ENCODE measurements around the gene TWIST1.

DNA sequence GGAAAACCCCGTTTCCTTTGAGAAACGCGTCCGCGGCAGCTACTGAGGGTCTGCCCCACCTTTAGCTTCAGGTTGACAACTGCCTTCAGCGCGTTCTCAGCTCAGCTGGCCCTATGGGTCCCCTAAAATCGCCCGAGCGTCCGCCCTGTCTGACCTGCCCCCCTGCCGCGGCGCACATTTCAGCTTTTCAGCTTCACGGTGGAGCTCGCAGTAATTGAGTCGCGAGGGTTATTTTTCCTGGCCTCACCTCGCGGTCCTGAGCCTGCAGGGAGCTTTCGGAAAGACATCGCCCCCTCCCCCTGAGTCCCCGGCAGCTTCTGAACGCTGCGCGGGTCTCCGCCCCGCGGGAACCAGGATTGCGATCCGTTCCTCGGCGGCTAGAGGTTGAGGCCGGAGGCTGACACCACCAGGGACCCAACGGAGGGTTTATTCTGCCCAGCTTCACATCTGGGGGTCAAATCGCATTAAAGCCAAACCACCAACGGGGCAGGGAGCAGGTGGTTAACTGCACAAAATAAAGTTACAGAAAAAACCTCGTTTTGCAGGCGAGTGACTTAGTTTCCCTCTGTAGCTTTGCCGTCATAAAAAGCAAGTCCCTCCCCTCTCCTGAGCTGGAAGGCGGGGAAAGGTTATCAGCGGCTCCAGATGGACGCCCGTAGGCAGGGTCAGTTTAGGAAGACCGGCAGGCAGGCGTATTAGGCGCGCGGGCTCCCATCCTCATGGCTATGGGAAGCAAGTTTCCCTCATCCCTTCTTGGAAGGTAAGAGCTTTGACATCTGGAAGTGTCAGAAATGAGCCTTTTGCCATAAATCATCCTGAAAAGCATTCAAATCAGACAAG is 11.0 kb downstream of the TWIST1 start:
- TF ChIP-seq, protein P1, sequence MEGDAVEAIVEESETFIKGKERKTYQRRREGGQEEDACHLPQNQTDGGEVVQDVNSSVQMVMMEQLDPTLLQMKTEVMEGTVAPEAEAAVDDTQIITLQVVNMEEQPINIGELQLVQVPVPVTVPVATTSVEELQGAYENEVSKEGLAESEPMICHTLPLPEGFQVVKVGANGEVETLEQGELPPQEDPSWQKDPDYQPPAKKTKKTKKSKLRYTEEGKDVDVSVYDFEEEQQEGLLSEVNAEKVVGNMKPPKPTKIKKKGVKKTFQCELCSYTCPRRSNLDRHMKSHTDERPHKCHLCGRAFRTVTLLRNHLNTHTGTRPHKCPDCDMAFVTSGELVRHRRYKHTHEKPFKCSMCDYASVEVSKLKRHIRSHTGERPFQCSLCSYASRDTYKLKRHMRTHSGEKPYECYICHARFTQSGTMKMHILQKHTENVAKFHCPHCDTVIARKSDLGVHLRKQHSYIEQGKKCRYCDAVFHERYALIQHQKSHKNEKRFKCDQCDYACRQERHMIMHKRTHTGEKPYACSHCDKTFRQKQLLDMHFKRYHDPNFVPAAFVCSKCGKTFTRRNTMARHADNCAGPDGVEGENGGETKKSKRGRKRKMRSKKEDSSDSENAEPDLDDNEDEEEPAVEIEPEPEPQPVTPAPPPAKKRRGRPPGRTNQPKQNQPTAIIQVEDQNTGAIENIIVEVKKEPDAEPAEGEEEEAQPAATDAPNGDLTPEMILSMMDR (conservative IDR thresholded peaks at IDR 0.05; ENCODE audit: low read length), result no peak
- TF ChIP-seq EZH2phosphoT487 (IDR thresholded peaks at IDR 0.05; ENCODE audit: borderline replicate concordance, low read depth, low read length), result no peak

Measured in OCI-LY7 (cell line).